PFSK-1 (cell line): ENCODE results near the gene CNKSR2.

ENCODE experiments used
- FOXP2 ChIP-seq: optimal IDR thresholded peaks from 2 replicates; pipeline ENCODE3; 2011; ENCODE audit warnings: borderline replicate concordance, control low read depth, inconsistent platforms; ENCODE audit not compliant: insufficient read depth; ENCODE audit errors: extremely low read length, extremely low read depth
- POLR2AphosphoS5 ChIP-seq: IDR thresholded peaks from 2 replicates; pipeline ENCODE4 v1.6.1; 2012; ENCODE audit warnings: low read depth, mild to moderate bottlenecking, control low read depth, low read length, moderate library complexity
- REST ChIP-seq, 2 experiments: IDR thresholded peaks; 2 replicates each; pipeline versions ENCODE4 v1.6.1 to v1.8.0; 2011 to 2012; ENCODE audit warnings: low read depth in 2 of 2, low read length in 2 of 2, control low read depth in 1 of 2, inconsistent platforms in 1 of 2, mild to moderate bottlenecking in 1 of 2, moderate library complexity in 1 of 2; ENCODE audit not compliant: insufficient read depth in 1 of 2
- SIN3A ChIP-seq: IDR thresholded peaks from 2 replicates; pipeline ENCODE4 v1.6.1; 2012; ENCODE audit warnings: mild to moderate bottlenecking, low read length, moderate library complexity, borderline replicate concordance; ENCODE audit not compliant: insufficient read depth
- TAF1 ChIP-seq: IDR thresholded peaks from 2 replicates; pipeline ENCODE4 v1.6.1; 2012; ENCODE audit warnings: low read length, control low read depth, borderline replicate concordance; ENCODE audit not compliant: insufficient read depth

CNKSR2 gene

GRCh38 chrX:21661316-21661715 is 287.1 kb downstream of the CNKSR2 start:
- TF ChIP-seq FOXP2: no peak
- no peak for TF ChIP-seq TAF1
- TF ChIP-seq POLR2AphosphoS5: no peak
- TF ChIP-seq REST (IDR thresholded peaks at IDR 0.05; ENCODE audit: insufficient read depth in 1 of 2, low read depth in 2 of 2, low read length in 2 of 2): no peak
- no peak for TF ChIP-seq SIN3A

GRCh38 chrX:21662761-21663160 is 288.5 kb downstream of the CNKSR2 start:
- TF ChIP-seq TAF1: no peak
- TF ChIP-seq POLR2AphosphoS5: no peak
- TF ChIP-seq SIN3A: no peak
- TF ChIP-seq FOXP2: no peak
- no peak for TF ChIP-seq REST (IDR thresholded peaks at IDR 0.05; ENCODE audit: insufficient read depth in 1 of 2, low read depth in 2 of 2, low read length in 2 of 2)

- TF ChIP-seq FOXP2: no peak
- TF ChIP-seq POLR2AphosphoS5: no peak
- TF ChIP-seq TAF1: no peak
- no peak for TF ChIP-seq REST (IDR thresholded peaks at IDR 0.05; ENCODE audit: insufficient read depth in 1 of 2, low read depth in 2 of 2, low read length in 2 of 2)
- no peak for TF ChIP-seq SIN3A
Measured at GRCh38 chrX:21666252-21666651, 292.0 kb downstream of the CNKSR2 start.

GRCh38 chrX:21666679-21667078 is 292.5 kb downstream of the CNKSR2 start:
- TF ChIP-seq FOXP2: no peak
- TF ChIP-seq TAF1: no peak
- no peak for TF ChIP-seq REST (IDR thresholded peaks at IDR 0.05; ENCODE audit: insufficient read depth in 1 of 2, low read depth in 2 of 2, low read length in 2 of 2)
- no peak for TF ChIP-seq POLR2AphosphoS5

GRCh38 chrX:21674430-21675186 is 300.4 kb downstream of the CNKSR2 start:
- TF ChIP-seq POLR2AphosphoS5 (no peak), TAF1 (no peak), FOXP2 (no peak), SIN3A (no peak), REST (IDR thresholded peaks at IDR 0.05; ENCODE audit: insufficient read depth in 1 of 2, low read depth in 2 of 2, low read length in 2 of 2) (no peak)
